IPS DF 4.7 (cell line): ENCODE data around the gene ST3GAL4.

Source experiments
- DNase-seq: peaks from one replicate; pipeline ENCODE4 v3.0.0-alpha.2; 2013; ENCODE audit warnings: low spot score; ENCODE audit errors: extremely low read depth

ST3GAL4 gene

DNA sequence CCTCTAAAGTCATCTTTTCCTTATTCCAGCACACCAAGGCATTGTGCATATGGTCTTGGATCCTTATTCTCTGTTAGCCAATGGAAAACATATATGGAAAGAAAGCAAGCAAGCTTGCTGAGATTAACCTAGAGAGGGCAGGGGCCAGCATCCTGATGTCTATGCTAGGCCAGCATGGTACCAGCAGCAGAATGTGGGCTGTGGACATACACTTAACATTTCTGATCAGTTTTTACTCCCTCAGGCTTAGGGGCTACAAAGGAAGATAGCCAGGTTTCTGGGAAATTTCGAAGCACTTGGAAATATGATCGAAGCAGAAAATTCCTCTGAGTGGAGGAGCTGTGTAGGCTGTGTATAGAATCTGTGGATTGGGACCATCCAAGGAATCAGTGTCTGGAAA is 67.0 kb downstream of the ST3GAL4 start:
- DNase-seq = no peak

DNA sequence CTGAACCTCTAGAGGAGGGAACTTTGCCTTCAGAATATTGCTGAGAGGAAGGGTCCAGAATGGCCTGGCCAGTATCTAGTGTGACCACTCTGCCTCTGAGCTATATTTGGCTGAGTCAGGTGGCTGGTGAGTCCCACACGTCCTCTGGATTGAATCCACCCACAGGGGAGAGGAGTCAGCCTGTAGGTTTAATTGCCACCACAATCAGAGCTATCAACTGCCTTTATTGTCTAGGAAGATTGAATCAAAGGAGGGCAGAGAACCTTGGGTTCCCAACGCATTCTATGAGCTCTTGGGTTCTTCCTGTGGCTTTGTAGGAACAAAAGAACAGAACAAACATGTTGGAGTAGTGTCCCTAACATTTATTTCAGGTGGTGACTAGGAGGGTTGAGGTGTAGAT is 67.7 kb downstream of the ST3GAL4 start:
- no peak for DNase-seq

DNA sequence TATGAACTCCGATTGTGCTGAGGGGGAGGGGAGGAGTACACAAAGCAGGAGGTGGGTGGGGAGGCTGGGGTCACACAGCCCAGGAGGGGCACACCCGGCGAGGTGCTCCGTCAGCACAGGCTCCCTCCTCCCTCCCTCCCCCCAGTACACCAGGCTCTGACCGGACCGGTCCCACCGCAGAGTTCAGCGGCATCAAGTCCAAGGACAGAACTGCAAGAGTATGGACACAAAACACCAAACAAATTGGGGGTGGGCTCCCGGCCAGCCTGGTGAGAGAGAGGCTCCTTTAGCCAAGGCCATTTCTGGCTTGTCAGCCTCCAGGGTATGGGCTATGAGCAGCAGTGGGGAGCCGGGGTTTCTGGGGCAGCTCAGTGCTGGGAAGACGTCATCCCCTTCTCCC is 68.3 kb downstream of the ST3GAL4 start:
- DNase-seq = no peak

DNA sequence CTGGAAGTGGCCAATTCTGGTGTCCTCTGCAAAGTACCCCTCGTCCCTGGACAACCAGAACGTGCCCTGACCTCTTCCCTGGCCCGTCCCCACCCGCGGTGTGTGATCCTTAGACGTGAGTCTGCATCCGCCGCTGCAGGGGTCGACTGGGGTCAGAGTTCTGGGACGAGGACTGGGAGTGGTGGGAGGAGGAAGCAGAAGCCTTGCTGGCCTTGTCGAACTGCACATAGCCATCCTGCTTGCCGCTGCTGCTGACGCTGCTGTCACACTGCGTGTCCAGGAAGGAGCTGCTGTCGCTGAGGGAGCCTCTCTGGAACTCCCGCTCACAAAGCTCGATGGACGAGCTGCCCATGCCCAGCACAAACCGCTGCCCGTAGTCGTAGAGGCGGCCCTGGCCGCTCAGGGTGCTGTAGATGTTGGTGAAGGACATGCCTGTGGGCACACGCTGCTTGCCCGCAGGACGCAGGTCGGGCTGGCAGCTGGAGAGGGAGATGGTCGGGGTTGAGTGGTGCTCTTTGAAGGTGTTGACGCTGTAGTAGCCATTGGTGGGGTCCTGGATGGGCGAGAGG is 69.1 kb downstream of the ST3GAL4 start:
- DNase-seq = no peak

DNA sequence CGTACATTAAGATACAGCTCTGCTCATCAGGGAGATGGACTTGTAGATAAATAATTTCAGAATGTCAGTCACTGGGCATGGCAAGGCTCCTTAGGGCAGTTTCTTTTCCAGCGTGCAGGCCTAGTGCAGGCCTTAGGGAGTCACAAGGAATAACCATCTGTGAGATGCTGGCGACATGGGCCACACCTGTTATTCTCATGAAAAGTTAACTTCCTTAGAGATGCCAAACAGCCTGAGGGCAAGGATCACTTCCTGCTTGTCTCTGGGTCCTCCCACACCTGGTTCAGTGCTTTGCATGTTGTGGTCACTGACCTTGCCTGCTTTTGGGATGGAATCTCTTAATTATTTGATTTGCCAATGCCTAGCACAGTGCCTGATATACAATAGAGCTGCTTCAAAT is 70.6 kb downstream of the ST3GAL4 start:
- DNase-seq = no peak

DNA sequence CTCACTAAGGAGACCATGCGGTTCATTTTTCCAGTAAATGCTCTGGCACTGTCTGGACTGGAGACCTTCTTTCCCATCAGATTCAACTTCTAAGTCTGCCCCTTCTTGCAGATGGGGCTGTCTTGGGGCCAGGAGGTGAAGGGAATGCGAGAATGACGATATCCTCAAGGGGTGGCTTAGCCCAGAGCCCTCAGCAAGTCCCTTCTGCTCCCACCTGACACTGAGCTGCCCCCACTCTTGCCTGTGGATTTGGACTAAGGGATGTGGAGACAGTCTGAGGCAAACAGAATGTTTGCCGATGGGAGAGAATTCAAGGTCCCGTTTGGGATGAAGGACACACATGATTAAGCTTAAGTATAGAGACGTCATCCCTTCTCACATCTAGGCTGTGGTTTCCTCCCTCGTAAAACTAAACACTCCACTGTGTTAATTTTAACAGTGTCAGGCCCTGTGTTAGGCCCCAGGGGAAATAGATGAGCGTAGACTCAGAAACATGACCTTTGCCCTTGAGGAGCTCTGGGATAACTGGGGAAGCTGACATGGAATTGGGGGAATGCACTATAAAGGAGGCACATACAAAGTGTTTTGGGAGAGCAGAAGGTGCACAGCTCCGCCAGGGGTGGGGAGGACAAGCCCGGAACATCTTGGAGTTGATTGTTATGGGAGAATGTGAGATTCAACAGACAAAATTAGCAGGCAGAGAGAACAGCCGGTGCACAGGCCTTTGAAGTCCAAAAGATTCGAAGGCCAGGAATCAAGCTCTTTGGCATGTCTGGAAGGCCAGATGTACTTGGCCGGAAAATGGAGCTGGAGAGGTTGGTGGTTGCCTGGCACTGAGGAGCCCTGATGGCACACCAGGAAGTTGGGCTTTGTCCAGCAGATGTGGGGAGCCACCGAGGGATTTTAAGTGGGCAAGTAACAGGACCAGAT is 71.6 kb downstream of the ST3GAL4 start:
- DNase-seq = no peak

DNA sequence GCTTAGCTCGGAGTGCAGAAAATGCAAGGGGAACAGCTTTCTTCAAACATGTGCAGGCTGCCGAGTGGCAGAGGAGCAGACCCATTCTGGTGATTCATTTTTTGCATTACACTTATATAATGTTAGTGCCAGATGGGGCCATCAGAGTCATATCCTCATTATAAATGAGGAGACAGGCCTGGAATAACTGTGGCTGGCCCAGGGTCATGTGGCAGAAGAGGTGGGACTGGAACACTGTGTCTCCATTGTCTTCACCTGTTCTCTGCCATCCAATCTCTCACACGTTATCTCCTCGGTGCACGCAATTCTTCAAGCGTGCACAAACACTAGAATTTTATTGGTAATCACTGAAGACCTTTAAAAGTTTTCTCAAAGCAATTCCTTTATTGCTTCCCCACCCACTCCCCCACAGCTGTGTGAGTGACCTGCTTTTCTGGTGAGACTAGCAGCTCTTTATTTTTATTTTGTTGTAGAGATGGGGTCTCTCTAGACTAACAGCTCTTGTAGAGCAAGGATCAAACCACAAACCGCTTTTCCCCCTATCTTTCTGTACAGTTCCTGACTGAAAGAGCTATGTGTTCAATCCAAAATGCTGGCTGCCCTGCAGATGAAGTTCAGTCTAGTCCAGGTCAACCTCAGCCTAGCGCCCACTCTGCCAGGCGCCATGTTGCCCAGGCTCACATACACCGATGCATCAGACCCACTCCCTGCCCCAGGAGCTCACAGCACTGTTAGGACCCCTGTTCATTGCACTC is 75.3 kb downstream of the ST3GAL4 start:
- no peak for DNase-seq

DNA sequence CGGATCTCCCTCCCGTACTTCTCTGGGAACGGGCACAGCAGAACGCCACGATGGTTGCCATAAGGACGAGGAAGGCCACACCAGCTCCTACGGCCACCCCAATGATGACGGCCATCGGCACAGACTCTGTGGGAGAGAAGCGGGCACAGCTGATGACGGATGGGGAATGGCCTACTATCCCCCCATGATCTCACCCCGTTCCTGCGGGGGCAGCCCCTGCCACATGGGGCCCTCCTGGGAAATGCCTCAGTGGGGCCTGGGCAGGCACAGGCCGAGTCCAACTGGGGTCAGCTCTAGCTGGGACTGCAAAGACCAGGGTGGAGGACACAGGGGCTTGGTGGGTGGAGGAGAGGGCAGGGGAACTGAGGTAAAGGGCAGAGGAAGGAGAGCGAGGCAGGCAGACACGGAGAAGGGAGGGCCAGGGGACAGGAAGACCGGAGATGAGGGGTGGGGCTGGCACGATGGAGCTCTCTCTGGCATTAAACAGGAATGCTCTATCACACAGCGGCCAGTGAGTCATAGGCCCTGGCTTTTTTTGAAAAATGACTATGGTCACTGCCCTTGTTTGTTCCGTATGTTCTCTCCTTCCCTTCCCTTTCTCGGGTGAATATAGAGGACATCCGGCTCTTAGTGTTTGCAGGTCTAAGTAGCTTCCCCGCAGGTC is 76.0 kb downstream of the ST3GAL4 start:
- no peak for DNase-seq

DNA sequence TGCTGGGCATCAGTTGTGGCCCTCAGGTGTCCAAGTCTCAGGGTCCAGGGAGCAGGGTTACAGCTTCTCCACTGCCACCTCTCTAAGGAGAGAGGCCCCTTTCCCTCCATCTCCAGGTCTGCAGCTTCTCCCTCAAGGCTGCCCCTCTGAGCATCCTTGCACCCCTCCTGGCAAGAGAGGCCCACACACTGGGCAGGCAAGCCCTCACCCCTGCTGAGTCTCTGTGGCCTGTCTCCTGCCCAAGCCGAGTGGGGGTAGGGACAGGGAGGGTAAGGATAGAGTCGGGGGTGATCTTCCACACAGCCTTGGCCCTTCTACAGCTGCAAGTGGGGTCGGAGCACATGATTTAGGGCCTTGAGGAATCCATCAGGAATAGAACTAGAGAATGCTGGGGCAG is 76.6 kb downstream of the ST3GAL4 start:
- DNase-seq = no peak

DNA sequence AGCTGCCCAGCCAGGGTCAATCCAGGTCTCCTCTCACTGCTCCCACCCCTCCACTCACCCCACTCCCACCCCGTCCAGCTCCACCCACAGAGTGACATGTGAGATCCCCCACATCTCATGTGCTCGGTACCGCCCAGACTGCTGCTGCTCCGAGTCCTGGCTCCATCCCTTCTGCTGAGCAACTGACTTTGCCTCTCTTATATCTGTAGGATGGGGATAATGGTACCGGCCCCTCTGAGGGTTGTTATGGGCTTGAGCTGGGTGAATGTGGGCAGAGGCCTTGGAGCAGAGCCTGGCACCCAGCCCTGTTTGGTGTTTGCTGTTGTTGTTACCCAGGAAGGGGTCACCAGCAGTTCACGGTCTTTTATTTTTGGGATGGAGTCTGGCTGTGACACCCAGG is 77.0 kb downstream of the ST3GAL4 start:
- no peak for DNase-seq

DNA sequence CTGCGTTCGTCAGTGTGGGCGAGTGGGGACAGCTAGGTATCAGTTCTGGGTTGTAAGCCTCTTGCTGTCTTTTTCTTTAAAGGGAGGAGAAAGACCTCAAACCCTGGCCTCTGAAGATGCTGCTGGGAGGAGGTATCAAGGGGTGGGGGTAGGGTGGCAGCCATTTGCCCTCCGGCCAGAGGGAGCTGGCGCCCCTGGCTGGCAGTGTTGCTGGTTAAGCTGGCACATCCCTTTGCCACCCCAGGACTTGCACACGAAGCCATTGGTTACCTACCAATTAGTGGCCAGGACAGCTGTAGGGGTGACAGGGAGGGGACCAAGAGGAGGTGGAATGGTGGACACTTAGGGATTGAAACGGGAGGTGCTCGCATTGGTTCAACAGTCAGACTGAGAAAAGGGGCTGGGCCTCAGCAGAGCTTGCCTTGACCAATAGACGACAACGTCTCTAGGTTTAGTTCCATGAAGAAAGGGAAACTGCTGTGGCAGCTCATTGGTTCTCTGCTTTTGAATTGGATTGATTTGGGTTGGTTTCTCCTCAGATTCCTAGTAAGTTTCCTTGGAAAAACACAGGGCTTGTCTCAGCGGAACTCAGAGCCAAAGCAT is 77.9 kb downstream of the ST3GAL4 start:
- no peak for DNase-seq

DNA sequence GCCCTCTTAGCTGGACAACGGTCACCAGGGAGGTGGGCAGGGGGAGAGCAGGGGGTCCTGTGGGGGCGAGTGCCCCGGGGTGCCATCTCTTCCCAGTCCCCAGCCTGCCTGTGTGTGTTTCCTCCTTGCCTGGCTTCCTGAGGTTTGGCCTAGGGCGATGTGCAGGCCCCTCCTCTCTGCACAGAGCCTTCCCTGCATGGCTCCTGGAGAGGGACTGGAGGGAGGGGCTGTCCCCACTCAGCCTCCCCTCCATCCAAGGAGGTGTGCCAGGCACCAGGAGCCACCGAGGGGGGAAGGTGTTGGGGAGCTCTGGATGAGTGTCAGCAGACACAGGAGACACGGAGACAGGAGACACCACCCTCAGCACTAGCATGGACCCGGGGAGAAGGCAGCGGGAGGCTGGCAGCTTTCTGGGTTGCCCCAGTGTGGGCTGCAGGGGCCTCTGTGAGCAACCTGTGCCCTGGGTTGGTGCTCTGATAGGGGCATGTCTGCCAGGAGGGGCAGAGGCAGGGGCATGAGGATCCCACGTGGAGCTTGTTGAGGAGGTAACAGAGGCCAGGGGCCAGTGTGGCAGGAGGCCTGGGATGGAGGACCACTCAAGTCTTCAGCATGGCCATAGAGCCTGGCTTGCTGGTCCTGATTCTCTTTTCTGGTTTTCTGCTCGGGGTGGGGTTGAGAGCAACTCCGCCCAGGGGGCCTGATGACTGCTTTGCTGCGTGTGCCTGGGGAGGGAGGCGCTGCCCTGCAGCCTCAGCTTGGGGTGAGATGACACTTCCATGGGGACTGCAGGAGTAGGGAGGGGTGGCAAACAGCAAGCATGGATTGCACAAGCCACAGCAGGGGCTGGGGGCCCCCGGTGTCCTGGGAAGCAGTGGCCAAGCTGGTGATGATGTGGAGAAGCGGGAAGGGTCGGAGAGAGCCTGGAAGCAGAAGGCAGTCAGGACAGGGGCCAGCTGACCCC is 78.8 kb downstream of the ST3GAL4 start:
- no peak for DNase-seq

DNA sequence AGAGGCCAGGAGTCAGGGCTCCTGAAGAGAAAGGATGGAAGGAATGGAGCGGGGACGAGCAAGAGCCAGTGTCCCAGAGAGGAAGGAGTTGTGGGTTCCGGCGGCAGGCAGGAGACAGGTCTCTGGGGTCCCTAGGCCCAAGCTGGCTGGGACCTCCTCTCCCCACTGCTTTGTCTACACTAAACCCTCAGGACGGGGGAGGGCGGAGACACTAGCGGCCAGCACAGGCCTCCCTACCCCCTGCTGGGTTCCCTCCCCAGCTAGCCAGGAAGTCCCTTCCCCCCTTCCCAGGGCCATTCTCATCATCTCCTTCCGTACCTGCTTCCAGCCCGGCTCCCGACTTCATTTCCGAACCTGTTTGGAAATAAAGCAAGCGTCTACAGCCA is 79.5 kb downstream of the ST3GAL4 start:
- no peak for DNase-seq

DNA sequence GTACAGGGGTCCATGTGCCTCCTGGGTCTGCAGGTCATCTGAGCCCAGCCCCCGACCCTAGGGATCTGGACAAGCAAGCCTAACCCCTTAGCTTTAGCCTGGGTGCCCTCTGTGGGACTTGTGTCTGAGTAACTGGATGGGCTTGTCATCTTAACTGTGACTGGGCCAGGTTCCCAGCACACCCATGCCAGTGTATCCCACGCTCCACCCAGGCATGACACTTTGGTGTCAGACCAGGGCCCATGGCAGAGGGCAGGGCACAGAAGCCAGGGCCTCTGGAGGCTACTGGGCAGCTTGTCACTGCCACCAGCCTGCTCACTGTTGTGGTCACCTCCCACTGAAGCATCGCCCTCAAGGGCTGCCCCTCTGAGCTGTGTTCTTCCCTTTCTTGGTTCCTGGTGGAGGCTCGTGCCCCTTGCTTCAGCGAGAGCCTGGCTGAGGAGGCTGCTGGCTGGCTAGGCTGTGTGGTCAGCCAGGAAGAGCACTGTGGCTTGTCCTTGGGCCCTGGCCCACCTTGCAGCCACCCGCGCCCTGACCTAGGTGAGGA is 80.8 kb downstream of the ST3GAL4 start:
- DNase-seq = no peak

DNA sequence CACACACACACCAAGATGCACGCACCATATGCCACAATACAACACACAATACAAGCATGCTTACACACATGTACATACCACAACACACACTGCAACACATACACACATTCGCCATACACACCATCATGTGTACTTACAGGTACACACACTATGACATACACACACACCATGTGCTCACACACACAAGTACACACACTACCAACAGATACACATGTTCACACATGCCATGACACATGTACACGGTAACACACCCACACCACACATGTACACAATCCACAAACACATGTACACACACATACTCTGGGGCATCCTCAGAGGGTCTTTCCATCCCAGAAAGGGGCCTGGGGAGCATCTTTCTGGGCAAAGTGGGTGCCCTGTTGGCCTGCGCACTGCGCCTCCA is 82.2 kb downstream of the ST3GAL4 start:
- DNase-seq = no peak

DNA sequence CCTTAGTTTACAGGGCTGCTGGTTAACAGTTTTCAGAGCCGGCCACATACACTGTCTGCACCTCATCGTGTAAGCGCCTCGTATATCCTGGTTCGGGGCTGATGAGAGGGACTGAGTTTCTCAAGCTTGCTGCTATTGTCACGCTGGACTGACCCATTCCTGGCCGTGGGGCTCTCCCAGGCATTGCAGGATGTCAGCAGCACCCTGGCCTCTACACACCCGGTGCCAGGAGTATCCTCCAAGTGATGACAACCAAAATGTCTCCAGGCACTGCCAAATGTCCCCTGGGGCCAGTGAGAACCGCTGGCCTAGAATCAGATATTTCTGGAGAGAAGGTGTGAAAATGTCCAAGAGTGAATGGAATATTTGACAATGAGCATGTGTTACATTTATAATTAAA is 82.8 kb downstream of the ST3GAL4 start:
- DNase-seq = no peak

DNA sequence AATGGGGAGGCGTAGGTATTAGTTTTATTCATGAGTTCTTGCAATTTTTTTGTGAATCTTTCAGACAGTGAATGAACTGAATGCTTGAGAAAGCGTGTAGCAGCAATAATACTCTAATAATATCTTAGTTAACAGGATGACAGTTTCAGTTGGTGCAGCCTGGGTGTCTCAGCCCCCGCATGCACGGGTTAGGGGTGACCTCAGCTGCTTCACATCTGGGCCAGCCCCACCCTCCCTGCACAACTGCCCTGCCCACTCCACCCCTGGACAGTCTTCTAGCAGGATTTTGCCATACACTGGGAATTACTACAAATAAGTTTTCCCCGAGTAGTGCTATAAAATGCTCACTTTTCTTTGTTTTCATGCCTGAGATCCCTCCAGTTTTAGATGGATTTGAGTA is 83.2 kb downstream of the ST3GAL4 start:
- no peak for DNase-seq

DNA sequence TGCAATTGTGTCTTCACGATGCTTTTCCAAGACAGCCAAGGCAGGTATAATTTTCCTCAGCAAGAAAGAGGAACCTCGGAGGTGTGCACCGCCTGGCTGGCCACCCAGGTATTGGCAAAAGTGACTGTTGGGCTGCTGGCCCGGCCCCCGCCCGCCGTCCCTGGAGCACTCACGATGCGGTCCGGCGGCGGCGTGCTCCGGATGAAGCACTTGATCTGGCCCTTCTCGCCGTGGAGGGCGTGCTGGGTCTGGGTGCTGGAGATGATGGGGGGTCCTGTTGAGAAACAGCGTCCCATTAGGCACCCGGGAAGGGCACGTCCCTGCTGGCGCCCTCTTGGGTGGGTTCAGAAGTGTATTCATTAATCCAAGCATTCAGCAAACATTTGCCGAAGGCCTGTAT is 84.8 kb downstream of the ST3GAL4 start:
- DNase-seq = no peak

DNA sequence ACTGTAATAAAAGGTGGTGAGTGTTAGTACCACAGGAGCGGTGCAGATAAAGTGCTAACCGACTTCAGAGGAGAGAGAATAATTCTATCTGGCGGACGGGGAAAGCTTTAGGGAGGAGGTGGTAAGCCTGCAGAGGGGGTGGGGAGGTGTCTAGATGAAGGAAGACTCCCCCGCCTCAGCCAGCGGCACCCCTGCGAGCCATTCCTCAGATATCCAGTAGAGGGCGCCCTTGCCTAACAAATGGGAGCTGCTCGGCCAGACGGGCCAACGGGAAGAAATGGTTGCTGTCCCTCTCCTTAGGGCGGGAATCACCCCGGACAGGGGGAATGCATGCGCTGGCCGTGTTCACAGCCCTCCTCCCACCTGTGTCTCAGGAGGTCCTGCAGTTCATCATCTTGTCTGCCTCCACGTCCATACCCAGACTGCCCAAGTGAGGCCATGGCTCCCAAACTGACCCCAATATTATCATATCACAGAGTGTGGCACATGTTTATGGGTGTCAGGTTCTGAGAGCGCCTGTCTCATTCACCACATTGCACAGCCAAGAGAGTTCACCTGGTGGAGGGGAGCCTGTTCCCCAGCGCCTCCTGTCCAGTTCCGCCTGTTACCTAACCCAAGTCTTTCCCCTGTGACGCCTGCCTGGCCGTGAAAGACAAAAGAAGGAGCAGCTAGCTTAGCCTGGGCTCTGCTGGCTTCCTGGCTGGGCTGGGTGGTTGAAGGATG is 85.5 kb downstream of the ST3GAL4 start:
- DNase-seq = peak; percentile 69
